ENCODE measurements around the gene PHACTR4.
"Not testable (repeated sequence)": the region's sequence is repeated elsewhere in the genome, so short reads cannot be mapped to it uniquely, and the experiment has no call there.

PHACTR4 gene

GRCh38 chr1:28371010-28371377, 1.5 kb downstream of the PHACTR4 start:
- DNase-seq (ENCODE audit: low spot score), result no peak

- not testable (repeated sequence) for DNase-seq (ENCODE audit: low spot score)
Observed at GRCh38 chr1:28373450-28373849, 3.9 kb downstream of the PHACTR4 start.

- DNase-seq (ENCODE audit: low spot score), result no peak
Observed at GRCh38 chr1:28374297-28374696, 4.8 kb downstream of the PHACTR4 start.

- not testable (repeated sequence) for DNase-seq (ENCODE audit: low spot score)
Observed at GRCh38 chr1:28375598-28375997, 6.1 kb downstream of the PHACTR4 start.

GRCh38 chr1:28376195-28376594, 6.7 kb downstream of the PHACTR4 start:
- DNase-seq (ENCODE audit: low spot score), result not testable (repeated sequence)

- no peak for DNase-seq (ENCODE audit: low spot score)
Observed at GRCh38 chr1:28378906-28379305, 9.4 kb downstream of the PHACTR4 start.

- DNase-seq (ENCODE audit: low spot score), result no peak
Observed at GRCh38 chr1:28380394-28380793, 10.9 kb downstream of the PHACTR4 start.

GRCh38 chr1:28383785-28384184, 14.2 kb downstream of the PHACTR4 start:
- not testable (repeated sequence) for DNase-seq (ENCODE audit: low spot score)

- no peak for DNase-seq (ENCODE audit: low spot score)
Observed at GRCh38 chr1:28392027-28392652, 22.6 kb downstream of the PHACTR4 start.

- DNase-seq (ENCODE audit: low spot score), result no peak
Observed at GRCh38 chr1:28394136-28394535, 24.6 kb downstream of the PHACTR4 start.

- DNase-seq (ENCODE audit: low spot score), result no peak
Observed at GRCh38 chr1:28395181-28395580, 25.6 kb downstream of the PHACTR4 start.

- DNase-seq (ENCODE audit: low spot score), result no peak
Observed at GRCh38 chr1:28401760-28402159, 32.2 kb downstream of the PHACTR4 start.

GRCh38 chr1:28409090-28409489, 39.5 kb downstream of the PHACTR4 start:
- no peak for DNase-seq (ENCODE audit: low spot score)

- no peak for DNase-seq (ENCODE audit: low spot score)
Observed at GRCh38 chr1:28411656-28412055, 42.1 kb downstream of the PHACTR4 start.

- DNase-seq (ENCODE audit: low spot score), result no peak
Observed at GRCh38 chr1:28412731-28413130, 43.2 kb downstream of the PHACTR4 start.

- DNase-seq (ENCODE audit: low spot score), result no peak
Observed at GRCh38 chr1:28416509-28417194, 47.1 kb downstream of the PHACTR4 start.

- DNase-seq (ENCODE audit: low spot score), result no peak
Observed at GRCh38 chr1:28417441-28417922, 47.9 kb downstream of the PHACTR4 start.

GRCh38 chr1:28417926-28418637, 48.5 kb downstream of the PHACTR4 start:
- DNase-seq (ENCODE audit: low spot score), result no peak

- DNase-seq (ENCODE audit: low spot score), result no peak
Observed at GRCh38 chr1:28421744-28422143, 52.2 kb downstream of the PHACTR4 start.

- no peak for DNase-seq (ENCODE audit: low spot score)
Observed at GRCh38 chr1:28426831-28427230, 57.3 kb downstream of the PHACTR4 start.

- no peak for DNase-seq (ENCODE audit: low spot score)
Observed at GRCh38 chr1:28428012-28428411, 58.5 kb downstream of the PHACTR4 start.

- no peak for DNase-seq (ENCODE audit: low spot score)
Observed at GRCh38 chr1:28428990-28429520, 59.5 kb downstream of the PHACTR4 start.
